ENCODE data around the gene PRDM16. TPM values are rescaled to one million over a fixed set of nuclear protein-coding genes. Genes with fewer than 3 reads are reported as not detected.
A peak's percentile ranks its signal among the peaks of the same experiment; 100 is the strongest.

PRDM16 gene
- total and polyA plus RNA-seq, 2 of the 8 experiments (the other 6 are each of a cell fraction or from before 2014, with no cell fraction given), result 0.39 to 0.43 TPM

DNA sequence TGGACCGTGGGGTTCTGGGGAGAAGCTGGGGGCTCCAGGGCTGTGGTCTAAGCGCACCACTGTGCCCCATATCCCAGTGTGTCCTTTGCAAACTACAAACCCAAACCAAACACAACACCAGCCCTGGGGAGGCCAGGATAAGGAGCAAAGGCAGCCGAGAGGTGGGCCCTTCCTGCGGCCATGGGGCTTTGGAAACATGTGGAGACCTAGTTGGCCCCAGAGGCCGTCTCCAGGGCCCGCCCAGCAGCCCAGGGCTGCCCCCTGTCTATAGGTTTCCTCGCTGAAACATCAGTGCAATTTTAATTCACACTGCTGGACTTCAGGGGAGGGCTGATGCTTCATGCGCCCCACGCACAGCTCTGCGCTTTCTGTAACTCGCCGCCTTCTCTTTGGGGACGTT is 61.3 kb downstream of the PRDM16 start:
- Histone ChIP-seq H2BK15ac (ENCODE audit: low read length) (no peak overlapping the region), H3K27me3 (replicated peaks in 1 of 4; ENCODE audit: control insufficient read depth in 3 of 4, extremely low read depth in 1 of 4, insufficient read depth in 3 of 4, low read length in 3 of 4) (no peaks in the 10 kb centered on the region), H3K27ac (ENCODE audit: low read depth, low read length) (no peak overlapping the region), H4K91ac (replicated peaks; ENCODE audit: insufficient read length, low read length) (no peak overlapping the region), H2BK120ac (replicated peaks; ENCODE audit: low read depth, low read length) (no peak overlapping the region), H3K56ac (replicated peaks; ENCODE audit: insufficient read length, low read depth, low read length) (no peak overlapping the region), H3K18ac (ENCODE audit: extremely low read depth, low read length) (no peak overlapping the region), H3K9ac (replicated peaks in 1 of 4; ENCODE audit: extremely low read depth in 1 of 4, low read depth in 3 of 4, low read length in 3 of 4) (no peak overlapping the region), H4K5ac (ENCODE audit: insufficient read length, low read depth, low read length) (no peak overlapping the region), H2AFZ (ENCODE audit: low read length) (no peak overlapping the region), H3K23ac (ENCODE audit: insufficient read length) (no peak overlapping the region), H3K9me3 (ENCODE audit: insufficient read depth in 2 of 2, low read depth in 1 of 2, low read length in 1 of 2) (no peaks in the 10 kb centered on the region), H4K8ac (ENCODE audit: extremely low read depth, insufficient read depth, low read length) (no peak overlapping the region), H3K14ac (ENCODE audit: insufficient read length) (no peak overlapping the region), H3K4ac (replicated peaks; ENCODE audit: insufficient read length, low read depth, low read length) (no peak overlapping the region), H3K23me2 (ENCODE audit: low read depth, low read length) (no peaks in the 10 kb centered on the region), H4K20me1 (replicated peaks in 1 of 2; ENCODE audit: control insufficient read depth in 1 of 2, insufficient read depth in 2 of 2, low read length in 2 of 2) (peaks cover 0 to 2% of the 10 kb centered on the region in 2 experiments), H2BK20ac (ENCODE audit: low read length) (no peak overlapping the region), H3K4me3 (ENCODE audit: extremely low read depth in 1 of 4, insufficient read depth in 2 of 4, low read depth in 3 of 4, low read length in 4 of 4) (no peak overlapping the region), H2BK5ac (ENCODE audit: low read depth, low read length) (no peak overlapping the region), H2AK5ac (ENCODE audit: low read depth, low read length) (no peak overlapping the region), H3K4me1 (replicated peaks in 1 of 4; ENCODE audit: control insufficient read depth in 3 of 4, insufficient read depth in 4 of 4, low read length in 3 of 4) (peaks cover 0 to under 1% (median under 1%) of the 10 kb centered on the region in 4 experiments; a peak in 2 of 7 replicates), H3K79me2 (ENCODE audit: control insufficient read depth in 1 of 2, insufficient read depth in 2 of 2, low read length in 2 of 2) (no peaks in the 10 kb centered on the region), H2BK12ac (ENCODE audit: low read depth, low read length) (no peak overlapping the region), H3K79me1 (ENCODE audit: low read depth, low read length) (no peaks in the 10 kb centered on the region; the same call in 1 of the 2 replicates), H3K4me2 (ENCODE audit: insufficient read depth in 1 of 2, low read depth in 2 of 2, low read length in 2 of 2) (no peak overlapping the region), H3K36me3 (ENCODE audit: control insufficient read depth in 2 of 4, insufficient read depth in 4 of 4, low read length in 3 of 4) (no peaks in the 10 kb centered on the region)
- TF ChIP-seq GABPA (IDR thresholded peaks at IDR 0.05; ENCODE audit: borderline replicate concordance, insufficient read depth, low read length) (no peak), RAD21 (IDR thresholded peaks at IDR 0.05 in 1 of 2, conservative IDR thresholded peaks at IDR 0.05 in 1 of 2; ENCODE audit: low read depth in 2 of 2, low read length in 2 of 2) (peak; percentile 11 to 34; a peak in 1 of 4 replicates), TBP (IDR thresholded peaks at IDR 0.05; ENCODE audit: low read depth, low read length) (peak; percentile 74; the same call in 1 of the 2 replicates)
- DNase-seq (ENCODE audit: low read depth in 1 of 2, low spot score in 2 of 2), result no peak
- ChIA-PET CTCF (ENCODE audit: partially characterized antibody) (interaction anchor here (0.6 to 1.4 kb wide), 9 partner anchors 10 to 322 kb away, joined by 3 to 5 read pairs (median 3); no protein-coding TSS in a partner anchor), POLR2A (ENCODE audit: partially characterized antibody) (no interaction called here)
- 86% methylated on average over 13 of the region's 13 CpGs; no CpG with 5 or more reads in 1 of the 2 experiments for WGBS, 2 experiments (ENCODE audit: extremely low coverage in 1 of 2, insufficient coverage in 1 of 2, insufficient read length in 1 of 2, insufficient replicate concordance in 2 of 2, low coverage in 1 of 2, low lambda C conversion rate in 2 of 2, missing lambda C conversion rate in 1 of 2)
- no peak for FAIRE-seq

Measured in H1 (cell line).